GM12878 (cell line): ENCODE data around the gene PKMYT1.

Experiments
- BACH1 ChIP-seq: fragments of 450-650 bp; IDR thresholded peaks from 2 replicates; pipeline ENCODE4 v1.6.1; 2017; ENCODE audit warnings: mild to moderate bottlenecking, borderline replicate concordance
- EP300 ChIP-seq, 2 experiments: fragments of 150-350 bp in 1 of 2; IDR thresholded peaks; 2 replicates each; pipeline ENCODE4 v1.6.1; 2011 to 2012; ENCODE audit warnings: low read depth in 2 of 2, low read length in 2 of 2, borderline replicate concordance in 1 of 2, improper control_type of control experiment in 1 of 2, inconsistent platforms in 1 of 2; ENCODE audit not compliant: control insufficient read depth in 1 of 2
- MYC ChIP-seq: IDR thresholded peaks from 2 replicates; pipeline ENCODE4 v1.6.1; 2011; ENCODE audit warnings: mild to moderate bottlenecking, low read length, moderate library complexity, inconsistent platforms; ENCODE audit not compliant: insufficient read depth, insufficient replicate concordance, insufficient read length, severe bottlenecking
- RAD21 ChIP-seq: IDR thresholded peaks from 2 replicates; pipeline ENCODE4 v1.6.1; 2011; ENCODE audit warnings: mild to moderate bottlenecking, low read depth, low read length, moderate library complexity; ENCODE audit not compliant: insufficient read depth
- SUZ12 ChIP-seq: fragments of 200-600 bp; sonication (generic); IDR thresholded peaks from one replicate; pipeline ENCODE4 v1.6.1; 2018; ENCODE audit warnings: antibody characterized with exemption, mild to moderate bottlenecking; ENCODE audit not compliant: unreplicated experiment
- TAF1 ChIP-seq: IDR thresholded peaks from 2 replicates; pipeline ENCODE4 v1.6.1; 2011; ENCODE audit warnings: mild to moderate bottlenecking, low read depth, low read length, borderline replicate concordance
- TF ChIP-seq, protein P1 (sequence below), 3 experiments: IDR thresholded peaks in 2 of 3; conservative IDR thresholded peaks in 1 of 3; 2 replicates each; pipeline ENCODE4 v1.5.1; 2011; ENCODE audit warnings: low read depth in 3 of 3, low read length in 3 of 3, mild to moderate bottlenecking in 3 of 3, control low read depth in 2 of 3, moderate library complexity in 2 of 3, inconsistent platforms in 1 of 3, mixed read lengths in 1 of 3; ENCODE audit not compliant: control insufficient read depth in 2 of 3, insufficient read depth in 1 of 3; ENCODE audit errors: extremely low read depth in 1 of 3
- TF ChIP-seq, protein P2 (sequence below): fragments of 450-650 bp; IDR thresholded peaks from 2 replicates; pipeline ENCODE4 v1.6.1; 2016; ENCODE audit warnings: mild to moderate bottlenecking, moderate library complexity, borderline replicate concordance
- TF ChIP-seq, protein P3 (sequence below): IDR thresholded peaks from 2 replicates; pipeline ENCODE4 v1.6.1; 2011; ENCODE audit warnings: low read depth, mild to moderate bottlenecking, low read length, moderate library complexity, borderline replicate concordance; ENCODE audit errors: extremely low read depth

DNA sequence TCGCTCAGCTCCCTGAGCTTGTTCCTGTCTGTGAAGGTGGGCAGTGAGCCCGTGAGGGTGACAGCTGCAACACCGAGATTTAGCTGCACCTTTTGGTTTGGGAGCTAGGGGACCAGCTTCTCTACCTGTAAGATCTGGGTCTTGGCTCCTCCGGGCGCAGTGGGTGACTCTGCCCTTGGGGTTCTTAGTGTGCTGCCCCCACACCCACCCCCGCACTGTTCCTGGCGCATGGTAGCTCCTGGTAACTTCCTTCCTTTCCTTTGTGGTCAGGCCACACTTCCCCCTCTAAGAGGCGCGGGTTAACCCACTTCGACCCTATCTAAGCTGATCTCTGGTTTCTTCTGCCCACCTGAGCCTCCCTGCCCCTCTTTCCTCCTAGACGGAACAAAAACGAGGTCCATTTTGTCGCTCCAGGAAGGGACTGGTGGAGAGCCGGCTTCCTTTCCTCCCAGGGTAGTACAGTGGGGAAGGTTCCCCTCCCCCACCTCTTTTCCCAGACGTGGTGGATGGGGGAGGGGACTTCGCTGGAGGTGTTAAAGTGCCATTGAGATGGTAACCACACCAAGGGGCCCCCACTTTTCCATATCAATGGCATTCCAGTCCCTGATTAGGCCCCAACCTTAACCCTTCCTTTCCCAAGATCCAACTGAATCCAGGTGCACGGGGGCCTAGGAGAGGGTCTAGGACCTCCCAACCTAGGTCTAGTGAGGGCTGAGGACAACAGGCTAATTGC lies 27.9 kb upstream of the PKMYT1 start:
- no peak for TF ChIP-seq RAD21
- TF ChIP-seq BACH1: no peak
- no peak for TF ChIP-seq SUZ12
- no peak for TF ChIP-seq TAF1
- TF ChIP-seq, protein P1, sequence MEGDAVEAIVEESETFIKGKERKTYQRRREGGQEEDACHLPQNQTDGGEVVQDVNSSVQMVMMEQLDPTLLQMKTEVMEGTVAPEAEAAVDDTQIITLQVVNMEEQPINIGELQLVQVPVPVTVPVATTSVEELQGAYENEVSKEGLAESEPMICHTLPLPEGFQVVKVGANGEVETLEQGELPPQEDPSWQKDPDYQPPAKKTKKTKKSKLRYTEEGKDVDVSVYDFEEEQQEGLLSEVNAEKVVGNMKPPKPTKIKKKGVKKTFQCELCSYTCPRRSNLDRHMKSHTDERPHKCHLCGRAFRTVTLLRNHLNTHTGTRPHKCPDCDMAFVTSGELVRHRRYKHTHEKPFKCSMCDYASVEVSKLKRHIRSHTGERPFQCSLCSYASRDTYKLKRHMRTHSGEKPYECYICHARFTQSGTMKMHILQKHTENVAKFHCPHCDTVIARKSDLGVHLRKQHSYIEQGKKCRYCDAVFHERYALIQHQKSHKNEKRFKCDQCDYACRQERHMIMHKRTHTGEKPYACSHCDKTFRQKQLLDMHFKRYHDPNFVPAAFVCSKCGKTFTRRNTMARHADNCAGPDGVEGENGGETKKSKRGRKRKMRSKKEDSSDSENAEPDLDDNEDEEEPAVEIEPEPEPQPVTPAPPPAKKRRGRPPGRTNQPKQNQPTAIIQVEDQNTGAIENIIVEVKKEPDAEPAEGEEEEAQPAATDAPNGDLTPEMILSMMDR (IDR thresholded peaks at IDR 0.05 in 2 of 3, conservative IDR thresholded peaks at IDR 0.05 in 1 of 3; ENCODE audit: control insufficient read depth in 2 of 3, extremely low read depth in 1 of 3, insufficient read depth in 1 of 3, low read depth in 3 of 3, low read length in 3 of 3): no peak
- TF ChIP-seq MYC: no peak
- TF ChIP-seq, protein P2, sequence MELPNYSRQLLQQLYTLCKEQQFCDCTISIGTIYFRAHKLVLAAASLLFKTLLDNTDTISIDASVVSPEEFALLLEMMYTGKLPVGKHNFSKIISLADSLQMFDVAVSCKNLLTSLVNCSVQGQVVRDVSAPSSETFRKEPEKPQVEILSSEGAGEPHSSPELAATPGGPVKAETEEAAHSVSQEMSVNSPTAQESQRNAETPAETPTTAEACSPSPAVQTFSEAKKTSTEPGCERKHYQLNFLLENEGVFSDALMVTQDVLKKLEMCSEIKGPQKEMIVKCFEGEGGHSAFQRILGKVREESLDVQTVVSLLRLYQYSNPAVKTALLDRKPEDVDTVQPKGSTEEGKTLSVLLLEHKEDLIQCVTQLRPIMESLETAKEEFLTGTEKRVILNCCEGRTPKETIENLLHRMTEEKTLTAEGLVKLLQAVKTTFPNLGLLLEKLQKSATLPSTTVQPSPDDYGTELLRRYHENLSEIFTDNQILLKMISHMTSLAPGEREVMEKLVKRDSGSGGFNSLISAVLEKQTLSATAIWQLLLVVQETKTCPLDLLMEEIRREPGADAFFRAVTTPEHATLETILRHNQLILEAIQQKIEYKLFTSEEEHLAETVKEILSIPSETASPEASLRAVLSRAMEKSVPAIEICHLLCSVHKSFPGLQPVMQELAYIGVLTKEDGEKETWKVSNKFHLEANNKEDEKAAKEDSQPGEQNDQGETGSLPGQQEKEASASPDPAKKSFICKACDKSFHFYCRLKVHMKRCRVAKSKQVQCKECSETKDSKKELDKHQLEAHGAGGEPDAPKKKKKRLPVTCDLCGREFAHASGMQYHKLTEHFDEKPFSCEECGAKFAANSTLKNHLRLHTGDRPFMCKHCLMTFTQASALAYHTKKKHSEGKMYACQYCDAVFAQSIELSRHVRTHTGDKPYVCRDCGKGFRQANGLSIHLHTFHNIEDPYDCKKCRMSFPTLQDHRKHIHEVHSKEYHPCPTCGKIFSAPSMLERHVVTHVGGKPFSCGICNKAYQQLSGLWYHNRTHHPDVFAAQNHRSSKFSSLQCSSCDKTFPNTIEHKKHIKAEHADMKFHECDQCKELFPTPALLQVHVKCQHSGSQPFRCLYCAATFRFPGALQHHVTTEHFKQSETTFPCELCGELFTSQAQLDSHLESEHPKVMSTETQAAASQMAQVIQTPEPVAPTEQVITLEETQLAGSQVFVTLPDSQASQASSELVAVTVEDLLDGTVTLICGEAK: no peak
- TF ChIP-seq, protein P3, sequence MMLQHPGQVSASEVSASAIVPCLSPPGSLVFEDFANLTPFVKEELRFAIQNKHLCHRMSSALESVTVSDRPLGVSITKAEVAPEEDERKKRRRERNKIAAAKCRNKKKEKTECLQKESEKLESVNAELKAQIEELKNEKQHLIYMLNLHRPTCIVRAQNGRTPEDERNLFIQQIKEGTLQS: no peak
- TF ChIP-seq EP300 (IDR thresholded peaks at IDR 0.05; ENCODE audit: borderline replicate concordance in 1 of 2, control insufficient read depth in 1 of 2, low read depth in 2 of 2, low read length in 2 of 2): no peak
